Activated CD8-positive, alpha-beta memory T cell treated with anti-CD3 and anti-CD28 coated beads, Interleukin-2, amount 50 U/mL, for 24 hours (primary cell): ENCODE measurements around the gene HBS1L.
"Not testable (repeated sequence)": the region's sequence is repeated elsewhere in the genome, so short reads cannot be mapped to it uniquely, and the experiment has no call there.

ENCODE experiments used
- DNase-seq: peaks from one replicate; pipeline ENCODE4 v3.0.0-alpha.2; 2020; ENCODE audit errors: extremely low read depth

HBS1L gene

GRCh38 chr6:135075018-135075417 is 20.4 kb upstream of the HBS1L start:
- no peak for DNase-seq

- no peak for DNase-seq
Observed at GRCh38 chr6:135073756-135074393, 19.3 kb upstream of the HBS1L start.

DNA sequence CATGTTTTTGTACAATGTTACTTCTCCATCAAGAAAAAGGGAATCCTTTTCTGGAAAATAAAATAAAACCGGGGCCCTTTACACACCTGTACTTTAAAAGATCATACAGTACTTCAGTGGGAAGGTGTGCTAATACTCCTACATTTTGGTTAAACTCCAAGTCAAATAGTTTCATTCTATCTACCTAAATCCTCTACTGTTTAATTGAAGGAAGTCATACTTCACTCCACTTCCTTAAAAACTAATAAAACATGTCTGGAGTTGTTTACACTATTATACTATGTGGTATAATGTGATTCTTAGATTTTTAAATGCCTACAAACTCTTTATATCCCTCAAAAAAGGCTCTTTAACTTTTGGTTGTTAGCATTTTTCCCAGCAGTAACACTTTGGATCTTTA is 18.6 kb upstream of the HBS1L start:
- DNase-seq: no peak

GRCh38 chr6:135072753-135073152 is 18.1 kb upstream of the HBS1L start:
- DNase-seq: no peak

DNA sequence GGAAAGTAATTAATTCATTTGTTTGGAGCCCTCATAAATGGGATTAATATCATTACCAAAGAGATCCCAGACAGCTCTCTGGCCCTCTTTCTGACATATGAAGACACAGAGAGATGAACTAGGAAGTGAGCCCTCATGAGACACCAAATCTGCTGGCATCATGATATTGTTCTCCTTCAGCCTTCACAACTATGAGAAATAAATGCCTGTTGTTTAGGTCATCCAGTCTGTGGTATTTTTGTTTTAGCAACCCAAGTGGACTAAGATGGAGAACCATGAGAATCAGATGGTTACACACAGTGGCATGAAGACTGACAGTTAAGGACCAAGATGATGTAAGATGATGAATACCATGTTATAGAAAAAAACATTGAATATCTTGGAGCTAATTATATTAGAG is 16.9 kb upstream of the HBS1L start:
- DNase-seq: no peak

DNA sequence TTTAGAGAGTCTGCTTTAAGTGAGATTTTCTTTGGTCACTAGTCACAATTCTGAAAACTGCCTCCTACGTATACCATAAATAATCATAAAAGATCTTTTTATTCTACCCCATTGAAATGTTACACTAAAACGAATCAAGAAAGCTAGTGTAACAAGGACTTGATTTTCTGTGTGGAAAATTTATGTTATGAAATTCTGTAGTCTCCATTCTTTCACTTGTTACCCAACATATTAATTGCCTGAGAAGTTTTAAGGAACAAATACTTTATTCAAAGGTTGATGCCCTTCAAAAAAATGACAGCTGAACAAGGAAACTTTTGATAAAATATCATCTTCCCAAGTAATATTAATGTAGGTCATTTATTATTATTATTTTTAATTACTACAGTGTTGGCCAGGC is 13.3 kb upstream of the HBS1L start:
- no peak for DNase-seq

DNA sequence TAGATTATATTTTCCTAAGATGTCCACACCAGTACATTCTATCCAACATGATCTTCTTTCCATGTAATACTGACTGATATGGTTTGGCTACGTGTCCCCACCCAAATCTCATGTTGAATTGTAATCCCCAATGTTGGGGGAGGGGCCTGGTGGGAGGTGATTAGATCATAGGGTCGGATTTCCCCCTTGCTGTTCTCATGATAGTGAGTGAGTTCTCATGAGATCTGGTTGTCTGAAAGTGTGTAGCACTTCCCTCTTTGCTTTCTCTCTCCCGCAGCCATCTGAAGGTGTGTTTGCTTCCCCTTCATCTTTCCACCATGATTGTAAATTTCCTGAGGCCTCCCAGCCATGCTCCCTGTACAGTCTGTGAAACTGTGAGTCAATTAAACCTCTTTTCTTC is 12.2 kb upstream of the HBS1L start:
- DNase-seq: no peak

DNA sequence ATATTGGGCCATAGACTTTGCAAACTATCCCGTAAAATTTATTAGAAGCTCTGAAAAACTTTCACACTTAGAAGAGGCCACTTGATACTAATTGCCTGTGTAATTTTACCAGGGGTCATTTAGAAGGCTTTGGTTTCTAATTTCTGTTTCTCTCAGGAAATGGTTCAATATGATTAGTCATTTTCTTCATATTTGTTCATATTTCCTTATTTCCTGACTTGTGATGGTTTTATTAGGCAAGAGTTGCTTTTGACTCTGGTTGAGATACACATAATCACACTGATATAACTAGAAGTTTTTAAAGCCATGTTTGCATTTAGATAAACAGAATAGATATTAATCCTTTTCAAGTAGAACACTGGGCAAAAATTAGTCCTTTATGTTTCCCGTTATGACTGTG is 11.8 kb upstream of the HBS1L start:
- no peak for DNase-seq

DNA sequence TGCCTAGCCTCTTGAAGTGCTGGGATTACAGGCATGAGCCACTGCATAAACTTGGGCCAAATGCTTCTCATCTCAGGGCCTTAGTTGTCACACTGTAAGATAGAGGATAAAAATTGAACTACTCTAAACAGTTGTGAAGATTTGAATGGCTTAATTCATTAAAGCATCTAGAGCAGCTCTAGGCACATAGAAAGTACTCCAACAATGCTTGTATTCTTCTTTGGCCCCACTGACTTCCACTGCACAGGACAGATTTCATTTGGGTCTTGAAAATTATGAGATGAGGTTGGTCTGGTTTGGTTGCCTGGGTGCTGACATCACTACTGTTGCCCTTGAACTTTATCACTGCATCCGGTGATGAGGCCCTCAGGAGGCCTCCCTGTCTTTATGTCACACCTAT is 10.0 kb upstream of the HBS1L start:
- DNase-seq: no peak

GRCh38 chr6:135063926-135064325 is 9.3 kb upstream of the HBS1L start:
- DNase-seq: no peak

DNA sequence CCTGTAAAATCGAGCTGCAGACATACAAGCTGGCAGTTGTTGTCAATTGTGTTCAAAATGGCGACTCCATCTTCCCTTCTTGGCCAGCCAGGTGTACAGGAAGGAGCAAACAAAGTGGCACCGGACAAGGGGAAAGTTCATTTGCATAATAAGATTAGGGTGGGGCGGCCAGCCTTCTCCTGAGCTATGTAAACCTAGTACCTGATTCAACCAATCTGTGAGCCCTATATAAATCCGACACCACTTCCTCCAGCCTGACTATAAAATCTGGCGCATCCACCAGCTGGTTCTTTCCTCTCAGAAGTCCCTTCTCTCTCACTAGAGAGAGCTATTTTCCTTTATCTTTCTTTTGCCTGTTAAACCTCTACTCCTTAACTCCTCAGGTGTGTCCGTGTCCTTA is 8.1 kb upstream of the HBS1L start:
- no peak for DNase-seq

DNA sequence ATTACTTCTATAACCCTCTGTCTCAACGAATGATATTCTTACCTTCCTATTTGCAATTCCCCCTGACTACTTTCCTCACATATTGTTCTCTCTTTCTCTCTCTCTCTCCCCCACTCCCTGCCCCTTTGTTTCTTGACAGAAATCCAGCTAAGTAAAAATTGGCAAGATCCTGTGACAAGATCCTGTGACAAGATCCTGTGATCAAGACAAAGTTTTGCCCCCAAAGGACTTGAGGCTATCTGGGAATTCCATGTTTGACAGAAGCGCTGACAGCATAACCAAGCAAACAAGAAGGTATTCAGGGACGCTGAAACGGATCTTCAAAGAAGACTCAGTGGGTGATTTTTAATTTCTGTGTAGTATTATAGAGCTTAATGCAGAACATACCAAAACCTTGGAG is 5.5 kb upstream of the HBS1L start:
- no peak for DNase-seq

DNA sequence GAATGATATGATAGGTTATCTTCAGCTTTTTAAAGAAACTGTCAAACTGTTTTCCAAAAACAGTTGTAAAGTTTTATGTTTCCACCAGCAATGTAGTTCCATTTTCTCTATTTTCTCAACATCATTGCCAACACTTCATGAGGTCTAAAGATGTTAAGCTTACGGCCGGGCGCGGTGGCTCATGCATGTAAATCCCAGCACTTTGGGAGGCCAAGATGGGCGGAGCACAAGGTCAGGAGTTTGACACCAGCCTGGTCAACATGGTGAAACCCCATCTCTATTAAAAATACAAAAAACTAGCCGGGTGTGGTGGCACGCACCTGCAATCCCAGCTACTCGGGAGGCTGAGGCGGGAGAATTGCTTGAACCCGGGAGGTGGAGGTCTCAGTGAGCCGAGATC is 3.7 kb upstream of the HBS1L start:
- DNase-seq: not testable (repeated sequence)

DNA sequence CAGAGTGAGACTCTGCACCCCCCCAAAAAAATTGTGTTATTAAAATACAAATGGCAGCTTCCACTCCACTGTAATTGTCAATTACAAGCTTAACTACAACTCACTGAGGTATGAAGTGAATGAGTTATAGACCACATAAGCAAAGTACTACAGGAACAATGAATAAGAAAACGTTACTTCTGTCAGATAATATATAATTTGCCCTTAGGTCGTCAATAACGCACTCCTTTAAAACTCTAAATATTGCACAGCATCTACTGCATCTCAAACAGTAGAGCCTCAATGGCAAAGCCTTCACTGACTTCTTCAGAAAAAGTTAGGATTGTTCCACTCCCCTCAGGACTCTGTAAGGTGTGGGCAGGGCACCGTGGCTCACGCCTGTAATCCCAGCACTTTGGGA is 2.0 kb upstream of the HBS1L start:
- no peak for DNase-seq

DNA sequence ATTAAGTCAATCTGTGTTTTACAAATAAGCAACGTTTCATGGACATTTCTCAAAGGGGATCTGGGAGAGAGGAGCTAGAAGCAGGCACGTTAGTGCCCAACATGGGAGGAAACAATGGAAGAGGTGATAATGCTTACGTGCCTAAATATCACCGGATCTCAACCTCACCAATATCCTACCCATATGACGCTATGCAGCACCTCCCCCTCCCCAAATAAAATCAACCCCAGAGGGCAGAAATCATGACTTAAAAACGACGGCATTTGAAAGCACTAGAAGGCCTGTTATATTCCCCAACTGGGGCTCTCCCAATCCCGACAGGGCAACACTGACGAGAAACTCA is 425 bp downstream of the HBS1L start:
- DNase-seq: no peak

DNA sequence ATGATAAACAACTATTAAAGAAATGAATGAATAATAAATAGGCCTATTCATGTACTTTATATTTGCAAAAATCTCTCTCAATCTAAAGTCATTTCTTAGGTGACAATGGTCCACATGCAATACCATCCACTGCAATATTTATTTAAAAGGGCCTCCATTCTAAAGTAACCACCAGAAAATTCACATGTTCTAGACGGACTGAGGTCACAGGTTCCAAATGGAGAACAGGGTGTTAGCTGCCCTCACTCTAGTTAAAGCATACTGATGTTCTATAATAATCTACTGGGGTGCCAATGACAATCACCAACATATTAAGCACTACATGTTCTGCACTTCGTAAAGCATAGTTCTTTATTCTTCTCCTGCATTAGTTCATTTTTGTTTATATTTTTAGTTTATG is 1.2 kb downstream of the HBS1L start:
- no peak for DNase-seq

- DNase-seq: no peak
Observed at GRCh38 chr6:135052939-135053338, 1.7 kb downstream of the HBS1L start.

DNA sequence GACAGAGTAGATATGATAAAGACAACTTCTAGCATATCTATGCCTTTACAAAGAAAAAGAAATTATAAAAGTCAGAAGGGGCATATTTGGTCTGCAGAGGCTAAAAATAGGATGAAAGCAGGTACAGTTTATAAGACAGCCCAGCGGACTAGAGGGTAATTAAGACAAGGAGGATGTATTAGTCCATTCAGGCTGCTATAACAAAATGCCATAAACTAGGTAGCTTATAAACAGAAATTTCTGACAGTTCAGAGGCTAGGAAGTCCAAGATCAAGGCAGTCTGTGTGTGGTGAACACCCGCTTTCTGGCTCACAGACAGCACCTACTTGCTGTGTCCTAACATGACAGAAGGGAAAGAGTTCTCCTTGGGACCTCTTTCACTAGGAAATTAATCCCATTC is 5.7 kb downstream of the HBS1L start:
- no peak for DNase-seq

GRCh38 chr6:135047336-135047735 is 7.3 kb downstream of the HBS1L start:
- DNase-seq: no peak

- DNase-seq: no peak
Observed at GRCh38 chr6:135046912-135047311, 7.7 kb downstream of the HBS1L start.

- DNase-seq: no peak
Observed at GRCh38 chr6:135044639-135045038, 10.0 kb downstream of the HBS1L start.

DNA sequence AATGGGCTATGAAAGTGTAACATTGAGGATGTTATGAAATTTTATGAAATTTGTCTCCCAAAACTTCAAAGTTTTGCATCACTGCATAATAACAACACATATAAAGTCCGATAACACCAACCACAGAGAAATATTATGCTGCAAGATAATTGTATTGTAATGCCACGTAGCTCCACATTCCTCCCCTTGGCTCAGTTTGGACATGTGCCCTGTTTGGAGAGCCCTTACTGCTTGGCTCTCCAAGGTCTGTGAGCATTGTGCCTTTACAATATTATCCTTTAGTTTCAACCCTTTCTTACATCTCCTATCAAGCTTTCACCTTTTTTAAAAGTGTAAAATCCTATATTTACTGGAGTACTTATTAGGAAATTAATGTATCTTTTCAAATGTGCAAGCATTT is 10.8 kb downstream of the HBS1L start:
- DNase-seq: no peak

- DNase-seq: no peak
Observed at GRCh38 chr6:135043364-135043763, 11.3 kb downstream of the HBS1L start.

DNA sequence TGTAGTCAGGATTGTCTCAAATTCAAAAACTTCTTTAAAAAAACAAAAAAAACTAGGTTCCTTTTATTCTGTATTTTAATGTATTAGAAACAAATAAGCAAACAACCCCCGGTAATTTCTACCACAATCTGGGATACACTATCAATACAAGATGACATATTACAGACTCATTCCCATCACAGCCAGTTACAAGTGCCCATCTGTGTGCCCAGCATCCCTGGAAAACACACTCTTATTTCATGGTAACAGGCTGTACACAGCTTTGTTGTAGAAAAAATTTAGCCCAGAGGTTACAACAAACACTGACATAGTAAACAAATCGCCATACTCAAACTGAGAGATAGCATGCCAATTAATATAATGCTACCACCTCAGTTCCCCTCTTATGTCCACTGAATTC is 16.3 kb downstream of the HBS1L start:
- no peak for DNase-seq

GRCh38 chr6:135037541-135037940 is 17.1 kb downstream of the HBS1L start:
- DNase-seq: no peak
